ENCODE results near the gene ACSL3.
"Not testable (repeated sequence)": the region's sequence is repeated elsewhere in the genome, so short reads cannot be mapped to it uniquely, and the experiment has no call there.

ACSL3 gene

DNA sequence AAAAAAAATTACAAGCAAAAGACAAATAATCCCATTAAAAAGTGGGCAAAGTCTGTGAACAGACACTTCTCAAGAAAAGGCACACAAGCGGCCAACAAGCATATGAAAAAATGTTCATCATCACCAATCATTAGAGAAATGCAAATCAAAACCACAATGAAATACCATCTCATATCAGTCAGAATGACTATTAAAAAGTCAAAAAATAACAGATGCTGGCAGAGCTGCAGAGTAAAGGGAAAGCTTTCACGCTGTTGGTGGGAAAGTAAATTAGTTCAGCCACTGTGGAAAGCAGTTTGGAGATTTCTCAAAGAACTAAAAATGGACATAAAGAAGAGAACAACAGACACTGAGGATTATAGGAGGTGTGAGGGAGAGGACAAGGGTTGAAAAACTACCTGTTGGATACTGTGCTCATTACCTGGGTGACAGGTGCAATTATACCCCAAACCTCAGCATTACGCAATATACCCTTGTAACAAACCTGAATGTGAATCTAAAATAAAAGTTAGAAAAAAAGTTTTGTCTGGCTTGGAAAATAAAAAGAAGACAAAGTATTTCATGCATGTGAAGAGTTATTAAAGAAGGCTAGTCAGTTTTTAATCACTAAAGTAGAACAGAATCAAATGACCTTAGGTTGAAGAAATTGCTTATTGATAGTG is 8.7 kb upstream of the ACSL3 start:
- DNase-seq (ENCODE audit: low read depth, low spot score) = no peak

DNA sequence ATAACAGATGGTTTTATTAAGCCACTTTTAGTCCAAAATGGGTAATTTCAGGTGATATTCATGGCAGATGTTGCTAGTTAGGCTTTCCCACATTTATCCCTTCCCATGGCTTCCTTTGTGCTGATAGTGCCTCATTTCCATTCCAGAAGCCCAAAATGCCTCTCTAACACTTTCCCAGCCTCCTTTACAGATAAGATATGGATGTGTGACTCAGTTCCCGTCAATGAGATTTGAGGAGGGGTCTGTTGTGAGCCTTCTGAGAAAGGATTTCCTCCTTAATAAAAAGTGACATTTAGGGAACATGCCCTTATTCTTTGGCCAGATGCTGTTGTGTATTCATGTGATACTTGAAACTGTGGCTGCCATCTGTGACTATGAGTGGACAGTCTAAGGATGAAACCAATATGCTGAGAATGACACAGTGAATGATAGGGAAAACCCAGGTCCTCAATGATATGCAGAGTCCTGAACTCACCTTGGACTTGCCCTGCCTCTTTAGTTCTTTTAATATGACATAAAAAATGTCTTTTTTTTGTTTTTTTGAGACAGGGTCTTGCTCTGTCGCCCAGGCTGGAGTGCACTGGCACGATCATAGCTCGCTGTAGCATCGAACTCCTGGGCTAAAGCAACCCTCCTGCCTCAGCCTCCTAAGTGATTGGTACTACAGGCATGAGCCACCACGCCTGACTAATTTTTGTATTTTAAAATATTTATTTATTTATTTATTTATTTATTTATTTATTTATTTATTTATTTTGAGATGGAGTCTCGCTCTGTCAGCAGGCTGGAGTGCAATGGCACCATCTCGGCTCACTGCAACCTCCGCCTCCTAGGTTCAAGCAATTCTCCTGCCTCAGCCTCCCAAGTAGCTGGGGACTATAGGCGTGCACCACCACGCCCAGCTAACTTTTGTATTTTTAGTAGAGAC is 5.8 kb upstream of the ACSL3 start:
- peak; percentile 36 for DNase-seq (ENCODE audit: low read depth, low spot score)

- peak; percentile 85 for DNase-seq (ENCODE audit: low read depth, low spot score)
Measured at GRCh38 chr2:222859786-222860612, 837 bp upstream of the ACSL3 start.

DNA sequence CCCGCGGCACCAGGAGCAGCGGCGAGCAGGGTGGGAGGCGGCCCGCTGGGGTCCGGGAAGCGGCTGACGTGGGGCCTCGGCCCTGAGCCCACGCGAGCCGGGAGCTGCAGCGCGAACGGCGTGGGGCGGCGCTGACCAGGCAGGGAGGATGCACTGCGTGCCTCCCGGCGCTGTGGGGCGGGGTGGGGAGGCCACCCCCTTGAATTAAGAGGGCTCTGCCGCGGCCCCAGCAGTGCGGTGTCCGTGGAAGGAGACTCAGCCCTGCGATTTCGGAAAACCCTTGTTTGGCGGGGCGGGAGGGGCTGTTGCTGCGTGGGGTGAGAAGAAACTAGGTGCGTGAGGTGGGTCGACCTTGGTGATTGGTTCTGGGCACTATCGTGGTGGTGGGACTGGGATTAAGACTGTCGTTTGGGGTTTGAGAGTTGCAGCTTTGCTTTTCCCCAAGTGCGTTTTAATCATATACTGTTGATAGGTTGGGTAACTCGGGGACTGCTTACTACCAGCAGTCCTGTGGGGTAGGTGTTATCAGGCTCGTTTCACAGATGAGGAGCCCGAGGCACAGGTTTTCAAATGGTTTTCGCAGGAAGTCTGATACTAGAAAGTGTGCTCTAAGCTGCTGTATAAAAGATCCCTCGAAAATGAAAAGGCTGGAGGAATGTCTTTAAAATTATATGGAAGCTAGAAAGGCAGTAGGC is 722 bp downstream of the ACSL3 start:
- DNase-seq (ENCODE audit: low read depth, low spot score) = peak; percentile 36

GRCh38 chr2:222862106-222862908 is 1.5 kb downstream of the ACSL3 start:
- peak; percentile 17 for DNase-seq (ENCODE audit: low read depth, low spot score)

DNA sequence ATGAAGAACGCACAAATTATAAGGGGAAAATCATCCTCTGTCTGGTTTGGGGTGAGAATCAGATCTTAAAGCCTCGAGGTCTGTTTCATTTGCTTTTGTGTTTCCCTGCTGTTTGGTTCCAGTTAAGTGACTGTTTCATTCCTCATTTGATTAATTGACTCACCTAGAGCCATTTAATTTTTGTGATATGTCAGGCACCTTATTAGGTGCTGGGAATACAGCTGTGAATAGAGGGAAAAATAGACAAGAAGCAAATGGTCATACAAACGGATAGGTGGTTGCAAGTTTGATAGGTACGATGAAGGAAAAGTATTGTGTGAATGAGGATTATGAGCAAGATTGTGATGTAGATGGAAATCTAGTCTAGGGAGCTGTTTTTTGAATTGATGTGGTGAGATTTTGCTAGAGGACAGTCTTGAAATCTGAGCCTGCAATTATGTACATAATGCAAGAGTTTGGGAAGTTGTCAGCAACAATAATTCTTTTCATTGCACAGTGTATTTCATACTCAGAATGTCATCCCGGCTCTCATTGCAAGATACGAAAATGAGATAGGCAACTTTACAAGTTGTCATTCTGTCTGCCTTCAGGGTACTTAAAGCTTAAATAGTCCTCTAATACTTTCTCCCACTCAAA is 2.2 kb downstream of the ACSL3 start:
- no peak for DNase-seq (ENCODE audit: low read depth, low spot score)

GRCh38 chr2:222864296-222864695 is 3.5 kb downstream of the ACSL3 start:
- peak; percentile 77 for DNase-seq (ENCODE audit: low read depth, low spot score)

DNA sequence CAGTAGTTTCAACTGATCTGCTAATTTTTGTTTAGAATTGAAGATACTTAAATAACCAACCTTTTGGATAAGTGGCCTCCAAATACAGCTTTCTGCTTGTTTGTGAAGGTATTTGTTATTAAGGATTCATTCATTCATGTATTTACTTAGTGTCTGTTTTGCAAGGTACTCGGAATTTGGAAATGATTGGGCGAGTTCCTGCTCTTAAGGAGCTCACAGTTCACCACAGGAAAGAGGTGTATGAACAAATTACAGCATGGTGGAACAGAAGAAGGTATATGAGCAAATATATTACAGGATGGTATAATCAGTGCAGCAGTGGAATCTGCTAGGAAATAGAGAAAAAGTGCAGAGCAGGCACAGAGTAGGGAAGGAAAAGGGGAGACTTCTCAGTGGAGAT is 4.5 kb downstream of the ACSL3 start:
- no peak for DNase-seq (ENCODE audit: low read depth, low spot score)

- peak; percentile 59 for DNase-seq (ENCODE audit: low read depth, low spot score)
Measured at GRCh38 chr2:222866358-222866960, 5.6 kb downstream of the ACSL3 start.

DNA sequence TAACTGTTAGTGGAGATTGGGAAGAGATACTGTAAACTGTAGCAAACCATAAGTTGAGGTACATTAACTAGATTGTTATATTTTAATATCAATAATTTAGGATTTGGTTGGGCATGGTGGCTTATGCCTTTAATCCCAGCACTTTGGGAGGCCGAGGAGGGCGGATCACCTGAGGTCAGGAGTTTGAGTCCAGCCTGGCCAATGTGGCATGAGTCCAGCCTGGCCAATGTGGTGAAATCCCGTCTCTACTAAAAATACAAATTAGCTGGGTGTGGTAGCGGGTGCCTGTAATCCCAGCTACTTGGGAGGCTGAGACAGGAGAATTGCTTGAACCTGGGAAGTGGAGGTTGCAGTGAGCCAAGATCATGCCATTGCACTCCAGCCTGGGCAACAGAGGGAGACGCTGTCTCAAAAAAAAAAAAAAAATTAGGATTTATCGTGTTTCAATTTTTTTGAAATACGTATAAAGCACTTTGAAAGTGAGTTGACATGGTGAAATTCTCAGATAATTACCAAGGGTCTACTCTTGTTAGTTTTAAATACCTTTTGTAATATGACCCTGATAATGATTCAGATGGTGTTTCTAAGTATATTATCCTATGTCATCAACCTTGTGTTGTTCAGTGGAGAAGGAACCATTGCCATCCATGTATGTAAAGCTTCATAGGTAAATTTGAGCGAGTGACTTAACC is 7.9 kb downstream of the ACSL3 start:
- not testable (repeated sequence) for DNase-seq (ENCODE audit: low read depth, low spot score)

DNA sequence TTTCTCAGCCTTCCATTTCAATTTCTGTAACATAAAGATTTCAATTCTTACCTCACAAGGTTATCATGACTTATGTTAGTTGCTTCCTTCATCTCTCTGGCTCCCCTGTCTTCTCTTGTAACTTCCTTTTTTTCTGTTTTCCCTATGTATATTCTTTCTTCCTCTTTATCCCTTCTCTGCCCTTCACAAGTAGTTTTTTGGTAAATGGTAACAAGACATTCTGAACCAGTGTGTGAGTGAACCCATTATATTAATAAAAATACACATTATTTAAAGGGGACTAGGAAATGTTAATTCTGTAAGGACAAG is 8.4 kb downstream of the ACSL3 start:
- no peak for DNase-seq (ENCODE audit: low read depth, low spot score)

DNA sequence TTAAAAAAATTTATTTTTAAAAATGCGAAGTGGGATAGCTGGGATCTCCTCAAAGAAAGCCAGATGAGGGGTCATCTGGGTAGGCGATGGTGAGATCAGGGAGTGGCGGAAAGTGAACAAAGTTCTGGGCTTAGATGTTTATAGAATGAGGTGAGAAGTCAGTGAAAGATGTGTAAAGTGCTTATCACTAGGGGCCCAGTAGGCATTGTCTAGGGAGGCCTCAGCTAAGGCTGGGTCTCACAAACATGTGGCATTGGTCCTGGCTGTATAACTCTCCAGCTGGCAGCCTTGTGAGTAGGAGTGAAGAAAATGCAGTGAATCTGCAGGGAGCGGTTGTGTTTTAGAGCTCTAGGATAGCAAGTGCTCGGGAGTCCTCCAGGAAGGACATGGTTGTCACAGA is 10.5 kb downstream of the ACSL3 start:
- no peak for DNase-seq (ENCODE audit: low read depth, low spot score)

GRCh38 chr2:222872551-222872950 is 11.7 kb downstream of the ACSL3 start:
- DNase-seq (ENCODE audit: low read depth, low spot score) = no peak

- DNase-seq (ENCODE audit: low read depth, low spot score) = no peak
Measured at GRCh38 chr2:222875482-222875881, 14.6 kb downstream of the ACSL3 start.

- DNase-seq (ENCODE audit: low read depth, low spot score) = no peak
Measured at GRCh38 chr2:222876947-222877346, 16.1 kb downstream of the ACSL3 start.

- DNase-seq (ENCODE audit: low read depth, low spot score) = no peak
Measured at GRCh38 chr2:222877556-222878300, 16.9 kb downstream of the ACSL3 start.

- DNase-seq (ENCODE audit: low read depth, low spot score) = no peak
Measured at GRCh38 chr2:222878301-222878876, 17.6 kb downstream of the ACSL3 start.

Data from ELF-1 (cell line).